ENCODE data around the gene MPST.

MPST gene

DNA sequence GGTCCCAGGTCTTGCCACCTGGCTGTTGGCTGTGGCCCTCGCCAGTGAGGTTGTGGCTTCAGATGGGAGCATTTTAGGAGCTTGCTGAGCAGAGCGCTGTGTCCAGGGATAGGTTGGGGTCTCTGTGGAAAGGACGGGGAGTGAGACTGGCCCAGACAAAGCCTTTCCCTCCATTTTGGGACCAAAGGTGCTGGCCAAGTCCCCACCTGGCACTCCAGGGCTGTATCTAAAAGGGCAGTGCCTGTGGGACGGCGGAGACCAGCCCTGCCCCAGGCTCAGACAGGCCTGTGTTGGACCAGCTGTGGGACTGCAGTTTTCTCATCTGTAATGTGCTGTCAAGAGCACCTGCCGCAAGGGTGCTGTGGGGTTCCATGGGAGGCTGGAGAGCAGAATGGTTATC is 27.0 kb downstream of the MPST start:
- TF ChIP-seq, protein P1, sequence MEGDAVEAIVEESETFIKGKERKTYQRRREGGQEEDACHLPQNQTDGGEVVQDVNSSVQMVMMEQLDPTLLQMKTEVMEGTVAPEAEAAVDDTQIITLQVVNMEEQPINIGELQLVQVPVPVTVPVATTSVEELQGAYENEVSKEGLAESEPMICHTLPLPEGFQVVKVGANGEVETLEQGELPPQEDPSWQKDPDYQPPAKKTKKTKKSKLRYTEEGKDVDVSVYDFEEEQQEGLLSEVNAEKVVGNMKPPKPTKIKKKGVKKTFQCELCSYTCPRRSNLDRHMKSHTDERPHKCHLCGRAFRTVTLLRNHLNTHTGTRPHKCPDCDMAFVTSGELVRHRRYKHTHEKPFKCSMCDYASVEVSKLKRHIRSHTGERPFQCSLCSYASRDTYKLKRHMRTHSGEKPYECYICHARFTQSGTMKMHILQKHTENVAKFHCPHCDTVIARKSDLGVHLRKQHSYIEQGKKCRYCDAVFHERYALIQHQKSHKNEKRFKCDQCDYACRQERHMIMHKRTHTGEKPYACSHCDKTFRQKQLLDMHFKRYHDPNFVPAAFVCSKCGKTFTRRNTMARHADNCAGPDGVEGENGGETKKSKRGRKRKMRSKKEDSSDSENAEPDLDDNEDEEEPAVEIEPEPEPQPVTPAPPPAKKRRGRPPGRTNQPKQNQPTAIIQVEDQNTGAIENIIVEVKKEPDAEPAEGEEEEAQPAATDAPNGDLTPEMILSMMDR (IDR thresholded peaks at IDR 0.05; ENCODE audit: insufficient read depth, low read length, poor library complexity, severe bottlenecking) = no peak
- H3K4me3 ChIP-seq (replicated peaks; ENCODE audit: low read depth, low read length) = no peak overlapping the region
- no peaks in the 10 kb centered on the region; the same call in 1 of the 2 replicates for H3K27me3 ChIP-seq (replicated peaks; ENCODE audit: control insufficient read depth, insufficient read depth, low read length)
- no peak for DNase-seq (ENCODE audit: extremely low read depth, insufficient read length)
- no peaks in the 10 kb centered on the region for H3K36me3 ChIP-seq (ENCODE audit: control insufficient read depth, insufficient read depth, low read length)

DNA sequence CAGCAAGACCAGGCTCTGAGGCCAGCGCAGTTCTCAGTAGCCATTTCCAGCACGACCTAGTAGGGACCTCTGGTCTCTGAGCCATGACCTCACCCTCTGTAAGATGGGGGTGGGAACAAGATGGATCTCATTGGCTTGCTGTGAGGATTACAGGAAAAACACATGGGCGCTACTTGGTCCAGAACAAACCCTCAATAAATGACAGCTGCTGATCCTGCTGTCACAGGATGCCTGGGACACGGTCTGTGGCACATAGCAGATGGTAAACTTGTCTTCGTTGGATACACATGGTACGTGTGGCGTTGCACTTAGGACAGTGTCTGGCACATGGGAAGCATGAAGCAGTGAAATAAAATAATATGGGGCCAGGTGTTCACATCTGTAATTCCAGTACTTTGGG is 27.5 kb downstream of the MPST start:
- TF ChIP-seq, protein P1 (IDR thresholded peaks at IDR 0.05; ENCODE audit: insufficient read depth, low read length, poor library complexity, severe bottlenecking) = no peak
- no peak overlapping the region for H3K4me3 ChIP-seq (replicated peaks; ENCODE audit: low read depth, low read length)
- H3K36me3 ChIP-seq (ENCODE audit: control insufficient read depth, insufficient read depth, low read length) = no peaks in the 10 kb centered on the region
- no peak for DNase-seq (ENCODE audit: extremely low read depth, insufficient read length)
- H3K27me3 ChIP-seq (replicated peaks; ENCODE audit: control insufficient read depth, insufficient read depth, low read length) = no peaks in the 10 kb centered on the region; the same call in 1 of the 2 replicates

DNA sequence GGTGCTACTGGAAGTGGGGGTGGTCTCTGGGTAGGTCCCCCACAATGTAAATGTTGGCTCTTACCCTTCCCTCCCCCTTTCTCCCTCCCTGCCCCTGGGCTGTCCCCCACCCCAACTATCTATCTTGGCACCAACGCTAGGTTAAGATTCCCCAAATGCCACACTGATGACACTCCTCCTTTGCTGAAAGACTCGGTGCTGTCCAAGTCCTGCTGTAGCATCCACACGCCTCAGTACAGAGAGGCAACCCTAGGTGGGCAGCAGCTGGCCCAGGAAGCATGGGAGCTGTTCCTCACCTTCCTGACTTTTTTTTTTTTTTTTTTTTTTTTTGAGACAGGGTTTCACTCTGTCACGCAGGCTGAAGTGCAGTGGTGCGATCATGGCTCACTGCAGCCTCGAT is 28.6 kb downstream of the MPST start:
- no peak for DNase-seq (ENCODE audit: extremely low read depth, insufficient read length)
- no peak overlapping the region for H3K4me3 ChIP-seq (replicated peaks; ENCODE audit: low read depth, low read length)
- H3K36me3 ChIP-seq (ENCODE audit: control insufficient read depth, insufficient read depth, low read length) = no peaks in the 10 kb centered on the region
- H3K27me3 ChIP-seq (replicated peaks; ENCODE audit: control insufficient read depth, insufficient read depth, low read length) = no peaks in the 10 kb centered on the region; the same call in 1 of the 2 replicates
- TF ChIP-seq, protein P1 (IDR thresholded peaks at IDR 0.05; ENCODE audit: insufficient read depth, low read length, poor library complexity, severe bottlenecking) = no peak

DNA sequence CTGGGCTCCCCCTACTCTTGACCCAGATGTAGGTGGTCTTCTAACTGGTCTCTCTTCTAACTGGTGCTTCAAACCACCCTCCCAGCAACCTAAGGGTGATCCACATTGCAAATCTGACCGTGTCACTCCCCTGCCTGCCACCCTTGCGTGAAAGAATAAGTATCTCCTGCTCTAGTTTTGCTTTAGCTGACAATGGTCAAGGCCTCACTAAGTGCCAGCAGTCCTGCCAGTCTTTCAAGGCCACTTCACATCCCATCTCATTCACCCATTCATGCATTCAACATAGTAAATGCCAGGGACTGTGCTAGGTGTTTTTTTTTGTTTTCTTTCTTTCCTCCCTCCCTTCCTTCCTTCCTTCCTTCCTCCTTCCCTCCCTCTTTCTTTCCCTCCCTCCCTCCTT is 29.7 kb downstream of the MPST start:
- TF ChIP-seq, protein P1 (IDR thresholded peaks at IDR 0.05; ENCODE audit: insufficient read depth, low read length, poor library complexity, severe bottlenecking) = no peak
- no peaks in the 10 kb centered on the region for H3K36me3 ChIP-seq (ENCODE audit: control insufficient read depth, insufficient read depth, low read length)
- no peaks in the 10 kb centered on the region; the same call in 1 of the 2 replicates for H3K27me3 ChIP-seq (replicated peaks; ENCODE audit: control insufficient read depth, insufficient read depth, low read length)
- H3K4me3 ChIP-seq (replicated peaks; ENCODE audit: low read depth, low read length) = no peak overlapping the region
- no peak for DNase-seq (ENCODE audit: extremely low read depth, insufficient read length)

DNA sequence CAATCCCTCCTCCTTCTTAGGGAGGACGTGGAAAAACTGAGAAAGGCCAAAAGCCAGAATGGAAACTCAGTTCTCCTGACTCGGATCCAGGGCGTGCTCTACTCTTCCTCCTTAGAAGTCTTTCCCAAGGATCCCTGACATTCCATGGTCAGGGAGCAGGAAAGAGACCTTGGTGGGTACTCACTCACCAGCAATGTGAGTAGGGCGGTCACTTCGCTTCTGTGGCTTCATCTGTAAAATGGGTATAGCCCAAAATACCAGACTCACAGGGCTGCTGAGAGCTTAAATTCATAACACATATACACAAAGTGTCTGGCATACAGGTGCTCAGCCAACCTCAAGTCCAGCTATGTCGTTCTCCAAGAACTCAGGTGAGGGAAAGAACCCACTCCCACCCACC is 31.4 kb downstream of the MPST start:
- Histone ChIP-seq H3K4me3 (replicated peaks; ENCODE audit: low read depth, low read length) (no peak overlapping the region), H3K27me3 (replicated peaks; ENCODE audit: control insufficient read depth, insufficient read depth, low read length) (no peaks in the 10 kb centered on the region; the same call in 1 of the 2 replicates), H3K36me3 (ENCODE audit: control insufficient read depth, insufficient read depth, low read length) (no peaks in the 10 kb centered on the region; the same call in none of the 2 replicates)
- TF ChIP-seq, protein P1 (IDR thresholded peaks at IDR 0.05; ENCODE audit: insufficient read depth, low read length, poor library complexity, severe bottlenecking) = no peak
- no peak for DNase-seq (ENCODE audit: extremely low read depth, insufficient read length)

Data from GM06990 (cell line).